GM12872 (cell line): ENCODE measurements around the gene GRIFIN.

Experiments used
- CTCF ChIP-seq: IDR thresholded peaks from 3 replicates; pipeline ENCODE4 v1.5.1; 2011; ENCODE audit warnings: low read depth, mild to moderate bottlenecking, low read length, moderate library complexity; ENCODE audit not compliant: insufficient read depth

Gene GRIFIN

GRCh38 chr7:2510909-2511768, 34.9 kb upstream of the GRIFIN start:
- TF ChIP-seq CTCF: no peak

DNA sequence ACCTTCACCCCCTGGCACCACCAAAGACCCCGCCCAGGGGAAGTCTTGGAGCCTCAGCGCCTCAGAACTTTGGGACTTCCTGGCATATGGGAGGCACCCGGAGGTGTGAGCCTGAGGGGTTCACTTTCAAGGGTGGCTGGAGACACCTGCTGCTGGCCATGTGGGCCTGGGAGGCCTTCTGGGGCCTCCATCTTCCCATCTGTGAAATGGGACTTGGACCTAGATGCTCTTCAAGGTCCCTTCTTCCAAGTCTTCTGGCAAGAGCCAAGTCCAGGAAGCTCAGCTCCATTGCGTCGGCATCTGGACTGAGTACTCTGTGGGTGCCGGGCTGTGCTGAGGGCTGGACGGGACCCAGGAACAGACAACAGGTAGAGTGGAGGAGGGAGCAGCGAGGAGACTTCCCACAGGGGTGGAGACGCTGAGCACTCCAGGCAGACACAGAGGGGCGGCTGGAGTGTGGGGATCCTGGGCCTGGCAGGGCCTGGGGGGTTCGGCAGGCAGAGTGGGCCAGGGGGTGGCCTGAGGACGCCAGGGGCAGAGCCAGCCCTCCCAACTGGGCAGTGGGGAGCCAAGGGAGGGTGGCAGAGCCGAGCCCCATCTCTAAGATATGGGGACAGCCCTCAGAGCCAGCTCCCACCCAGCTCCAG, 34.1 kb upstream of the GRIFIN start:
- TF ChIP-seq CTCF: no peak

- no peak for TF ChIP-seq CTCF
These were observed 33.2 kb upstream of the GRIFIN start for GRCh38 chr7:2509298-2509906.

DNA sequence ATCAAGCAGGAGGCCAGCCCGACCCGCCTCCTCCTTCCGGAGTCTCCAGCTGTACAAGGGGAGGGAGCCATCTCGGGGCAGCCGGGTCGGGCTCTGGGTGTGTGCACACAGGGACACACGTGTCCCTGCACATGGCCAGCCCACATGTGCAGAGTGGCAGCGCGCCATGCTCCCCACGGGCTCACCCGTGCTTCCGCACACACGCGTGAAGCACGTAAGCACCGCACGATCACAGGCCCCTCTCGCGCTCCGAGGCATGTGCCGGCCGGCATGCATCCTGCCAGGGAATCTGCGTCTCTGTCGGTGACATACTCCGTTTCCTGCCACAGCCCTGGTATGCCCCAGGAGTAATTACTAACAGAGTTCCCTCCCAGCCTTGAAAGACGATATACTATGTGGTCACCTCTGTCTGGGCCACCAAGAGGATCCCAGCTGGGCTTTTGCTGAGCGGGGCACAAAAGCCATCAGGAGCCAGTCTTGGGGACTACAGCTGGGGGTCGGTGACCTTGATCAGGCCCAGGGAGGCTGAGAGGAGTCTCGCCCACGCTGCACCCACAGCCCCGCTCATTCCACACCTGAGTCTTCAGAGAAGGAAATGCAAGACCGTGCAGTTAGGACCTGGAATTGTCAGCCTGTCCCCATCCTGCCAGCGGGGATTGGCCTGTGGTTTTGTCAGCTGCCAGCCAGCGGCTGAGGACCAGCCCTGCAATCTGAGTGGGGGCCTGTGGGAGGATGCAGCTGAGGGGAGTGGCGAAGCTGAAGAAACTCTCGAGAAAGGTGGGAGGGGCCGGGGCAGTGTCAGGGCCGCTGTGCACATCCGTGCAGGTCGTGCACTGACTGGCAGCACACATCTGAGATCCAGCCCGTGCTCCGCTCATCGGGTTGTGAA, 32.4 kb upstream of the GRIFIN start:
- no peak for TF ChIP-seq CTCF

- TF ChIP-seq CTCF: no peak
These were observed 31.7 kb upstream of the GRIFIN start for GRCh38 chr7:2507917-2508306.

DNA sequence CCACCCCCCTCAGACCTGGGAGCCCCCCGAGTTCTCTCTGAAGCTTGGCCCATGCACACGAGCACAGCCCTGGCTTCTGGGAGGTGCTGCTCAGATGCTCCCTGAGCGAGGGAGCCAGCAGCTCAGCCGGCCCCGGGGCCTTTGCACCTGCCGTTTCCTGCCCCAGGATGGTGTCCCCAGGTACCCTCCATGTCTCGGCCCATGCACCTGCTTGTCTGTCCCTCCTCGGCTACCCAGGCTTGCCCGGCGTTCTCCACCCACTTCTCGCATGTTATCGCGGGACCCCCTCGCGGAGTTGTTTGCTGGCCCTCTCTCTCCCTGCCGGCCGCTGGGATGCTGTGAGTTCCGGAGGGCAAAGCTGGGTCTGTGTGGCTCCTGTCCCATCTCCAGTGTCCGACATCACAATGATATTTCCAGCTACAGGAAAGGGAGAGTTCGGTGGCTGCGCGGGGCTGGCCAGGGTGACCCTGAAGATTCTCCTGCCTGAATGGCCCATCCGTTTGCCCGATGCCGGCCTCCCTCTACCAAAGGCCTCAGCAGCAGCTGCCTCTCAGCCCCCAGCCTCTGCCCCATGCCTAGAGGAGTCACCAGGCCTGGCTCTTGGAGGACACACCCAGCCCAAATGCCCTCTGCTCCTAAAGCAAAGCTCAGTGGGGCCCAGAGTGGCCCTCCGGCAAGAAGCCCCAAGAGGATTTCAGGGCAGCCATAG, 31.2 kb upstream of the GRIFIN start:
- TF ChIP-seq CTCF: no peak
